Measurements from ENCODE around the gene DUSP22.

DNA sequence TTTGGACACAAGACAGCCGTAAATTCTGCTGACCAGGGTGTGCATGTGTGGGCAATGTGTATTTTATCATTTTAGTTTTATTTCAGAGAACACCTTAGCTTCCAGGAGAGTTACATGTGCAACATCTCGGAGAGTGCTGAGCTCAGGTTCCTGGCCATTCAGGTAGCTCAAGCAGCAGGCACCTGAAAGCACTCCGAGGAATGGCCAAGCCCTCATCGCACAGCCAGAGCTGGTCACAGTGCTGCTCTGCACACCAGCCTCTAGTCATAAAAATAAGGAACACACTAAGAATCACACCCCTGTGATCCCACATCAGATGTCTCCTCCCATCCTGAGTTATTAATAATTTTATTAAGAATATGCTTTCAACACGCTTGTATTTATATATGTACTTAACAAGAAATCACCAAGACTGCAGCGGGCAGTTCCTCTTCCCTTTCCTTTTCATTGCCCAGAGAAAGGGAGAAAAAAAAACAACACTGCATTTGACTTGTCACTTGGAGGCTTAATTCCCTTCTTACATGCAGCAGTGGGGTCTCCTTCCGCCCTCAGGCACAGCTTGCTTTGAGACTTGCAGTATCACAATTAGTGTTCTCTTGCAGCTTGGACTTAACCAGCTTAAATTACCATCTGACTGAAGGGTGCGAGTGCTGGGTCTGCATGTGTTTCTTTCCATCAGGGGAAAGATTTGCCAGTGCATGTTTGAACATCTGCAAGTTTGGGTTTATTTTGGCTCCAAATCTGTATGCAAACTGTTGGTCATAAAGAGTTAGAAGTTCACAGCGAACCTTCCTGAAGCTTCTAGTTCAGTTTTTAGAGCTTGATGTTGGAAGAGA is 63.3 kb downstream of the DUSP22 start:
- TF ChIP-seq CTCF (IDR thresholded peaks at IDR 0.05) = no peak
- TF ChIP-seq POLR2A (IDR thresholded peaks at IDR 0.05) = no peak
